Smooth muscle cell (in vitro differentiated cells): ENCODE measurements around the gene CLCNKA. TPM values are rescaled to one million over a fixed set of nuclear protein-coding genes. Genes with fewer than 3 reads are reported as not detected.

Source experiments
- DNase-seq: peaks from one replicate; lab custom pipeline; 2025; ENCODE audit not compliant: unreplicated experiment; lab: John Stamatoyannopoulos, UW
- H2AFZ ChIP-seq: fragments of 200-600 bp; sonication (generic); 2 replicates; pipeline ENCODE4 v1.6.0; 2016; ENCODE audit warnings: antibody characterized with exemption, low read depth, mild to moderate bottlenecking
- H3F3A ChIP-seq: fragments of 200-600 bp; sonication (generic); 2 replicates; pipeline ENCODE4 v1.6.0; 2017; ENCODE audit warnings: antibody characterized with exemption, low read depth
- H3K27ac ChIP-seq: fragments of 200-600 bp; sonication (generic); 2 replicates; pipeline ENCODE4 v1.5.1; 2016; ENCODE audit warnings: low read depth, mild to moderate bottlenecking
- H3K27me3 ChIP-seq: fragments of 200-600 bp; sonication (generic); 2 replicates; pipeline ENCODE4 v1.6.1; 2016; ENCODE audit warnings: low read depth, mild to moderate bottlenecking
- H3K36me3 ChIP-seq: fragments of 200-600 bp; sonication (generic); 2 replicates; pipeline ENCODE4 v1.5.1; 2016; ENCODE audit warnings: low read depth
- H3K4me1 ChIP-seq: fragments of 200-600 bp; sonication (generic); 2 replicates; pipeline ENCODE4 v1.5.1; 2016; ENCODE audit warnings: low read depth
- H3K4me2 ChIP-seq: fragments of 200-600 bp; sonication (generic); 2 replicates; pipeline ENCODE4 v1.6.0; 2016; ENCODE audit warnings: mild to moderate bottlenecking
- H3K4me3 ChIP-seq: fragments of 200-600 bp; sonication (generic); 2 replicates; pipeline ENCODE4 v1.5.1; 2016; ENCODE audit warnings: mild to moderate bottlenecking
- H3K79me2 ChIP-seq: fragments of 200-600 bp; sonication (generic); 2 replicates; pipeline ENCODE4 v1.6.0; 2016; ENCODE audit warnings: low read depth, mild to moderate bottlenecking
- H3K9ac ChIP-seq: fragments of 200-600 bp; sonication (generic); 2 replicates; pipeline ENCODE4 v1.6.0; 2016; ENCODE audit warnings: low read depth
- H3K9me3 ChIP-seq: fragments of 200-600 bp; sonication (generic); replicated peaks from 2 replicates; pipeline ENCODE4 v1.5.1; 2016; ENCODE audit warnings: low read depth
- H4K20me1 ChIP-seq: fragments of 200-600 bp; sonication (generic); 2 replicates; pipeline ENCODE4 v1.6.0; 2016; ENCODE audit warnings: low read depth
- WGBS: methylation state at CpG from one replicate; pipeline ENCODE4 v1.1.7; 2016; ENCODE audit warnings: low lambda C conversion rate; 5-methylcytosine and 5-hydroxymethylcytosine counted together
- polyA plus RNA-seq: library from polyadenylated mRNA; unstranded; fragments of >200 nt; fragmentation: Nextera tagmentation; extraction: Ambion mirVana; gene quantifications from 2 replicates; pipeline ENCODE4 v1.2.1, GENCODE V29; 2016
- total RNA-seq: library from RNA; depleted of rRNA; stranded (reverse); fragments of >200 nt; gene quantifications from 2 replicates; pipeline ENCODE4 v1.2.3, GENCODE V29; 2014
- TF ChIP-seq, protein P1 (sequence below): fragments of 200-600 bp; sonication (generic); IDR thresholded peaks from 2 replicates; pipeline ENCODE4 v1.5.1; 2017; ENCODE audit warnings: borderline replicate concordance, mild to moderate bottlenecking, antibody characterized with exemption; ENCODE audit not compliant: insufficient read depth, poor library complexity, severe bottlenecking

The CLCNKA gene
- total and polyA plus RNA-seq, 2 experiments from 2014 or later, result 0.46 TPM; not detected in 1

DNA sequence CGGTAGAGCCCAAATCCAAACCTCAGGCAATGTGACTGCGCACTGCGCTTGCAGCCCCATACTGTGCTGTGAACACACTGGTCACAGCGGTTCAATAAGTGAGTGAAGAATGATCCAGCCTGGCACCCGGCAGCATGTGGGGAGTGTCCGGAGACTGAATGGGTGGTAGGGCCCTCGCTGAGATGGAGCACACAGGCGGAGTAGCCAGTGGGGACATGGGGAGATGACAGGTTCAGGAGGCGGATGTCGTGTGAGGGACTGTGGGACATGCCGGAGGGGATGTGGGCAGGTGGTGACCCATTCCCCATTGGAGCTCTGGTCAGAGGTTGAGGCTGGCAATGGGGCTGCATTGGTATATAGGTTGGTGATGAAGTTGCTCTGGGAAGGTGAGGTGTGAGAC is 12.2 kb upstream of the CLCNKA start:
- no peaks in the 10 kb centered on the region for H3K36me3 ChIP-seq
- H3K27me3 ChIP-seq, result no peaks in the 10 kb centered on the region
- H3K9ac ChIP-seq, result no peak overlapping the region
- no peak overlapping the region for H3K27ac ChIP-seq
- no peak for DNase-seq
- no peak overlapping the region for H3K4me3 ChIP-seq
- no peak overlapping the region for H2AFZ ChIP-seq
- no peaks in the 10 kb centered on the region for H3K4me1 ChIP-seq
- H3F3A ChIP-seq, result no peaks in the 10 kb centered on the region
- WGBS, result 95% methylated on average over 11 of the region's 11 CpGs
- no peaks in the 10 kb centered on the region for H3K9me3 ChIP-seq
- no peaks in the 10 kb centered on the region for H3K79me2 ChIP-seq
- H3K4me2 ChIP-seq, result no peak overlapping the region
- TF ChIP-seq, protein P1, sequence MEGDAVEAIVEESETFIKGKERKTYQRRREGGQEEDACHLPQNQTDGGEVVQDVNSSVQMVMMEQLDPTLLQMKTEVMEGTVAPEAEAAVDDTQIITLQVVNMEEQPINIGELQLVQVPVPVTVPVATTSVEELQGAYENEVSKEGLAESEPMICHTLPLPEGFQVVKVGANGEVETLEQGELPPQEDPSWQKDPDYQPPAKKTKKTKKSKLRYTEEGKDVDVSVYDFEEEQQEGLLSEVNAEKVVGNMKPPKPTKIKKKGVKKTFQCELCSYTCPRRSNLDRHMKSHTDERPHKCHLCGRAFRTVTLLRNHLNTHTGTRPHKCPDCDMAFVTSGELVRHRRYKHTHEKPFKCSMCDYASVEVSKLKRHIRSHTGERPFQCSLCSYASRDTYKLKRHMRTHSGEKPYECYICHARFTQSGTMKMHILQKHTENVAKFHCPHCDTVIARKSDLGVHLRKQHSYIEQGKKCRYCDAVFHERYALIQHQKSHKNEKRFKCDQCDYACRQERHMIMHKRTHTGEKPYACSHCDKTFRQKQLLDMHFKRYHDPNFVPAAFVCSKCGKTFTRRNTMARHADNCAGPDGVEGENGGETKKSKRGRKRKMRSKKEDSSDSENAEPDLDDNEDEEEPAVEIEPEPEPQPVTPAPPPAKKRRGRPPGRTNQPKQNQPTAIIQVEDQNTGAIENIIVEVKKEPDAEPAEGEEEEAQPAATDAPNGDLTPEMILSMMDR, result no peak
- H4K20me1 ChIP-seq, result no peaks in the 10 kb centered on the region

DNA sequence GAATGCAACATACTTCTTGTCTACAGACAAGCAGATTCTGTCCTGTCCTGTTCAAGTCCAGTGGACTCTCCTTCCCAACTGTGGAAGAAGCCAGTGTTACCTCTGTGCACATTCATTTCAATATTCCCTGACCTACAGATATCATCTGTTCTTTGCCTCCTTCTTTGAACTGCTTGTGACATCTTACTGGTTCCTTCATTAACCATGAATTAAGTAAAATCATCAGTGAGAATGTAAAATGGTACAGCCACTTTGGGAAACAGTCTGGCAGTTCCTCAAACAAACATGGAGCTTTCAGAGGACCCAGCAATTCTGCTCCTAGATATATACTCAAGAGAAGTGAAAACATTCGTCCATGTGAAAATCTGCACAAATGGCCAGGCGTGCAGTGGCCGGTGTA is 11.0 kb upstream of the CLCNKA start:
- H3F3A ChIP-seq, result no peaks in the 10 kb centered on the region
- DNase-seq, result no peak
- H3K27me3 ChIP-seq, result no peaks in the 10 kb centered on the region
- no peak overlapping the region for H3K4me2 ChIP-seq
- H3K9ac ChIP-seq, result no peak overlapping the region
- H3K4me3 ChIP-seq, result no peak overlapping the region
- H3K79me2 ChIP-seq, result no peaks in the 10 kb centered on the region
- H2AFZ ChIP-seq, result no peak overlapping the region
- TF ChIP-seq, protein P1, result no peak
- H4K20me1 ChIP-seq, result no peaks in the 10 kb centered on the region
- no peaks in the 10 kb centered on the region for H3K36me3 ChIP-seq
- H3K27ac ChIP-seq, result no peak overlapping the region
- 98% methylated on average over 3 of the region's 3 CpGs for WGBS
- no peaks in the 10 kb centered on the region for H3K4me1 ChIP-seq
- H3K9me3 ChIP-seq, result no peaks in the 10 kb centered on the region

DNA sequence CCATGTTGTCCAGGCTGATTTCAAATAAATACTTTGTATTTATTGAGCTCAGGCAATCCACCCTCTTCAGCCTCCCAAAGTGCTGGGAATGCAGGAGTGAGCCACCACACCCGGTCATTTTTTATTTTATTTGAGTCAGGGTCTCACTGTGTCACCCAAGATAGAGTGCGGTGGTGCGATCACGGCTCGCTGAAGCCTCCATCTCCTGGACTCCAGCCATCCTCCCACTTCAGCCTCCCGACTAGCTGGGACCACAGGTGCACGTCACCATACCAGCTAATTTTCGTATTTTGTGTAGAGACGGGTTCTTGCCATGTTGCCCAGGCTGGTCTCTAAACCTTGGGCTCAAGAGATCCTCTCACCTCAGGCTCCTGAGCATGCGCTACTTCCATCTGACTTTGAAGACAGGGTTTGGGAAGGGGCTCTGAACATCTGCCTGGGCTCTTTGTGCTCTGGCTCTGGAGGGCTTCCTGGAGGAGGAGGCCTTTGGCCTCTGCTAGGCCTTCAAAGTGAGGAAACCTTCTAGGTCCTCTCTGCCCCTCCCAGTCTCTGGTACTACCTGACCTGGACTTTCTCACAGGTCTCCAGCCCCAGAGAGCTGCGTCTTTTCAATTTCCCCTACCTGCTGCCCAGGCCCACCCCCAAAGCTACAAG is 9.8 kb upstream of the CLCNKA start:
- Histone ChIP-seq H3K27ac (peak overlapping the region; percentile 84), H3K79me2 (no peaks in the 10 kb centered on the region), H3K36me3 (no peaks in the 10 kb centered on the region), H3K4me2 (peak overlapping the region; percentile 91), H3K27me3 (no peaks in the 10 kb centered on the region), H3K9ac (no peak overlapping the region), H3K4me3 (peak overlapping the region; percentile 51), H3K4me1 (peaks cover 1% of the 10 kb centered on the region), H4K20me1 (no peaks in the 10 kb centered on the region), H3F3A (no peaks in the 10 kb centered on the region), H2AFZ (no peak overlapping the region), H3K9me3 (no peaks in the 10 kb centered on the region)
- DNase-seq, result no peak
- TF ChIP-seq, protein P1, result no peak
- WGBS, result 97% methylated on average over 11 of the region's 11 CpGs
